GM18868 (cell line): ENCODE measurements around the gene EMC9.

ENCODE experiments used
- ATAC-seq: cut with Tn5 transposase; IDR thresholded peaks from one replicate; pipeline ENCODE4 v1.9.1; 2021; ENCODE audit warnings: mild to moderate bottlenecking, moderate library complexity; ENCODE audit not compliant: unreplicated experiment

The EMC9 gene

GRCh38 chr14:24092505-24093206, 48.7 kb downstream of the EMC9 start:
- no peak for ATAC-seq

- ATAC-seq = no peak
Measured at GRCh38 chr14:24092110-24092504, 49.3 kb downstream of the EMC9 start.

- ATAC-seq = no peak
Measured at GRCh38 chr14:24089890-24090289, 51.5 kb downstream of the EMC9 start.
